SU-DHL-6 (cell line): ENCODE data around the gene DGKB.

ENCODE experiments used
- H2AFZ ChIP-seq: fragments of 200-600 bp; sonication (generic); 2 replicates; pipeline ENCODE4 v1.6.1; 2014; ENCODE audit warnings: low read depth, mild to moderate bottlenecking, moderate library complexity, mixed read lengths, antibody characterized with exemption, low read length; ENCODE audit not compliant: severe bottlenecking
- H3F3A ChIP-seq: fragments of 200-600 bp; shearing (Covaris generic); 2 replicates; pipeline ENCODE4 v1.6.0; 2016; ENCODE audit warnings: antibody characterized with exemption, mild to moderate bottlenecking; ENCODE audit not compliant: insufficient read depth
- H3K27ac ChIP-seq: fragments of 200-600 bp; sonication (generic); 2 replicates; pipeline ENCODE4 v1.5.1; 2016; ENCODE audit warnings: low read depth, mild to moderate bottlenecking, low read length, moderate library complexity, mixed read lengths
- H3K27me3 ChIP-seq: fragments of 200-600 bp; sonication (generic), shearing (Covaris generic); 2 replicates; pipeline ENCODE4 v1.6.0; 2014; ENCODE audit warnings: mild to moderate bottlenecking, low read length
- H3K36me3 ChIP-seq: fragments of 200-600 bp; sonication (generic); 2 replicates; pipeline ENCODE4 v1.6.1; 2014; ENCODE audit warnings: mild to moderate bottlenecking, low read length, mixed read lengths
- H3K4me2 ChIP-seq: fragments of 300-600, 200-600 bp; shearing (Covaris generic), sonication (generic); 2 replicates; pipeline ENCODE4 v1.6.0; 2014; ENCODE audit warnings: low read length, low read depth, mild to moderate bottlenecking; ENCODE audit not compliant: poor library complexity, severe bottlenecking
- H3K4me3 ChIP-seq: fragments of 200-600 bp; sonication (generic); 2 replicates; pipeline ENCODE4 v1.5.1; 2014; ENCODE audit warnings: antibody characterized with exemption, low read length, mild to moderate bottlenecking, mixed read lengths; ENCODE audit not compliant: insufficient read depth, poor library complexity, severe bottlenecking
- H3K79me2 ChIP-seq: fragments of 200-600 bp; sonication (generic); 2 replicates; pipeline ENCODE4 v1.6.1; 2014; ENCODE audit warnings: mild to moderate bottlenecking, low read length, moderate library complexity; ENCODE audit not compliant: insufficient read depth
- H3K9ac ChIP-seq: fragments of 200-600 bp; sonication (generic); 2 replicates; pipeline ENCODE4 v1.7.0; 2014; ENCODE audit warnings: mild to moderate bottlenecking, low read length
- H3K9me2 ChIP-seq: fragments of 200-600 bp; sonication (generic); replicated peaks from 2 replicates; pipeline ENCODE4 v1.6.1; 2014; ENCODE audit warnings: low read length; ENCODE audit not compliant: insufficient read depth
- H3K9me3 ChIP-seq: fragments of 200-600 bp; sonication (generic); 2 replicates; pipeline ENCODE4 v1.6.1; 2014; ENCODE audit warnings: low read length, mixed read lengths; ENCODE audit not compliant: insufficient read depth
- H4K20me1 ChIP-seq: fragments of 200-600 bp; sonication (generic); 2 replicates; pipeline ENCODE4 v1.6.1; 2014; ENCODE audit warnings: low read depth, mild to moderate bottlenecking, antibody characterized with exemption, low read length, moderate library complexity, mixed read lengths
- CTCF ChIP-seq: fragments of 200-600 bp; sonication (generic); IDR thresholded peaks from one replicate; pipeline ENCODE4 v1.5.1; 2017; ENCODE audit warnings: antibody characterized with exemption, mild to moderate bottlenecking, low read length, moderate library complexity; ENCODE audit not compliant: insufficient read depth, poor library complexity, severe bottlenecking
- EZH2phosphoT487 ChIP-seq: fragments of 200-600 bp; sonication (generic), shearing (Covaris generic); conservative IDR thresholded peaks from 2 replicates; pipeline ENCODE4 v1.6.1; 2018; ENCODE audit warnings: mild to moderate bottlenecking, antibody characterized with exemption, low read length, moderate library complexity, mixed read lengths

Gene DGKB

GRCh38 chr7:14332155-14332554, 570.4 kb downstream of the DGKB start:
- H3K9ac ChIP-seq, result no peak overlapping the region
- H2AFZ ChIP-seq, result no peak overlapping the region
- H3K79me2 ChIP-seq, result no peaks in the 10 kb centered on the region
- no peak for TF ChIP-seq CTCF
- no peak for TF ChIP-seq EZH2phosphoT487
- H3K27ac ChIP-seq, result no peak overlapping the region
- H3K9me3 ChIP-seq, result no peaks in the 10 kb centered on the region
- H3K9me2 ChIP-seq, result no peaks in the 10 kb centered on the region
- H3K4me3 ChIP-seq, result no peak overlapping the region
- no peak overlapping the region for H3K4me2 ChIP-seq
- H3K27me3 ChIP-seq, result no peaks in the 10 kb centered on the region
- H3K36me3 ChIP-seq, result no peaks in the 10 kb centered on the region
- no peaks in the 10 kb centered on the region for H3F3A ChIP-seq
- H4K20me1 ChIP-seq, result no peaks in the 10 kb centered on the region

DNA sequence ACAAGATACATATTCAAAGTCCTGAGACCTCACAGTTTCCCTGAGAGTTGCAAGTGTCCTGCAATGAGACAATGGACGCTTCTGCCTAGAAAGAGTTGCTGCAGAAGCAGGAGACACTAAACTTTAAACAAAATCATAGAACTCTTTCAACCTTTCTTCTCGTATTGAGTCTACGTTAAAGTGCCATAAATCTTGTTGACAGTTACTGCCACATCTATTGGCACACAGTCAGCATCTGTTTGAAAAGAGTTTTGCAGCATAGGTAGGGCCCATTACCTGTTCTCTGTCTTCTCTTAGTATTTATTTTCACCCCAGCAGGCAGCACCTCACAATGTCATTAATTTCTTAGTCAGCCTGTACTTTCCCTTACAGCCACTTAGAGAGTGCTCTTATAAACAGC, 577.8 kb downstream of the DGKB start:
- Histone ChIP-seq H3K4me3 (no peak overlapping the region), H3K79me2 (no peaks in the 10 kb centered on the region), H3K27me3 (no peaks in the 10 kb centered on the region), H4K20me1 (no peaks in the 10 kb centered on the region), H3K9me2 (no peaks in the 10 kb centered on the region), H3K9me3 (no peaks in the 10 kb centered on the region), H3K4me2 (no peak overlapping the region), H3K36me3 (no peaks in the 10 kb centered on the region), H3F3A (no peaks in the 10 kb centered on the region), H3K27ac (no peak overlapping the region), H2AFZ (no peak overlapping the region), H3K9ac (no peak overlapping the region)
- TF ChIP-seq EZH2phosphoT487 (no peak), CTCF (no peak)

DNA sequence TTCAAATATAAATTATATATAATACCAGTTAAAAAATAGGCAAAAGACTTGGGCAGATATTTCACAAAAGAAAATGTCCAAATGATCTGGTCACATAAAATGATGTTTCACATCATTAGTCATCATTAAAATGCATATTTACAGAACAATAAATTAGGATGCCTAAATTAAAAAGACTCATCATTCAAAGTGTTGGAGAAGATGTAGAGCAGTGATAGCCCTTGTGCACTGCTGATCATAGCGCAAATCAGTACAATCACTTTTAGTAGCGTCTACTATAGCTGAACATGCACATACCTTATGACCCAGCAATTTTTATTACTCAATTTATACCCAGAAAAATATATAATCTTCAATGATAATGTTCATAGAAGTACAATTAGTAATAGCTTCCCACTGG, 579.8 kb downstream of the DGKB start:
- Histone ChIP-seq H3K79me2 (no peaks in the 10 kb centered on the region), H2AFZ (no peak overlapping the region), H3K9me2 (no peaks in the 10 kb centered on the region), H3K9me3 (no peaks in the 10 kb centered on the region), H3K27me3 (no peaks in the 10 kb centered on the region), H3K36me3 (no peaks in the 10 kb centered on the region), H3K27ac (no peak overlapping the region), H4K20me1 (no peaks in the 10 kb centered on the region), H3K4me3 (no peak overlapping the region), H3K9ac (no peak overlapping the region), H3K4me2 (no peak overlapping the region), H3F3A (no peaks in the 10 kb centered on the region)
- TF ChIP-seq EZH2phosphoT487 (no peak), CTCF (no peak)

- H2AFZ ChIP-seq, result no peak overlapping the region
- H3K9me3 ChIP-seq, result no peaks in the 10 kb centered on the region
- H4K20me1 ChIP-seq, result no peaks in the 10 kb centered on the region
- H3K27me3 ChIP-seq, result no peaks in the 10 kb centered on the region
- no peak overlapping the region for H3K4me3 ChIP-seq
- H3K9me2 ChIP-seq, result no peaks in the 10 kb centered on the region
- no peak overlapping the region for H3K4me2 ChIP-seq
- H3K36me3 ChIP-seq, result no peaks in the 10 kb centered on the region
- H3K79me2 ChIP-seq, result no peaks in the 10 kb centered on the region
- no peak for TF ChIP-seq EZH2phosphoT487
- TF ChIP-seq CTCF, result no peak
- no peak overlapping the region for H3K9ac ChIP-seq
- no peak overlapping the region for H3K27ac ChIP-seq
- no peaks in the 10 kb centered on the region for H3F3A ChIP-seq
These were observed 580.6 kb downstream of the DGKB start for GRCh38 chr7:14321947-14322346.
